ENCODE data around the gene NEDD4L.

- TF ChIP-seq BCL11B (tag by site-specific recombination; IDR thresholded peaks at IDR 0.05; ENCODE audit: low read depth) (no peak), ZNF175 (tag by site-specific recombination; IDR thresholded peaks at IDR 0.05) (no peak), ZNF311 (tag by site-specific recombination; IDR thresholded peaks at IDR 0.05; ENCODE audit: borderline replicate concordance) (no peak), PRDM4 (tag by site-specific recombination; IDR thresholded peaks at IDR 0.05) (no peak)
- TF ChIP-seq, protein P1, sequence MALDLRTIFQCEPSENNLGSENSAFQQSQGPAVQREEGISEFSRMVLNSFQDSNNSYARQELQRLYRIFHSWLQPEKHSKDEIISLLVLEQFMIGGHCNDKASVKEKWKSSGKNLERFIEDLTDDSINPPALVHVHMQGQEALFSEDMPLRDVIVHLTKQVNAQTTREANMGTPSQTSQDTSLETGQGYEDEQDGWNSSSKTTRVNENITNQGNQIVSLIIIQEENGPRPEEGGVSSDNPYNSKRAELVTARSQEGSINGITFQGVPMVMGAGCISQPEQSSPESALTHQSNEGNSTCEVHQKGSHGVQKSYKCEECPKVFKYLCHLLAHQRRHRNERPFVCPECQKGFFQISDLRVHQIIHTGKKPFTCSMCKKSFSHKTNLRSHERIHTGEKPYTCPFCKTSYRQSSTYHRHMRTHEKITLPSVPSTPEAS (tag by site-specific recombination; IDR thresholded peaks at IDR 0.05), result no peak
Measured at GRCh38 chr18:58411323-58411722, 367.3 kb downstream of the NEDD4L start.
